CD4-positive, alpha-beta T cell treated with Interferon gamma for 1 hour (primary cell): Measurements from ENCODE around the gene KCNJ16.
"Not testable (repeated sequence)": the region's sequence is repeated elsewhere in the genome, so short reads cannot be mapped to it uniquely, and the experiment has no call there.

ENCODE experiments used
- DNase-seq: peaks from one replicate; pipeline ENCODE4 v3.0.0-alpha.2; 2020

KCNJ16 gene

DNA sequence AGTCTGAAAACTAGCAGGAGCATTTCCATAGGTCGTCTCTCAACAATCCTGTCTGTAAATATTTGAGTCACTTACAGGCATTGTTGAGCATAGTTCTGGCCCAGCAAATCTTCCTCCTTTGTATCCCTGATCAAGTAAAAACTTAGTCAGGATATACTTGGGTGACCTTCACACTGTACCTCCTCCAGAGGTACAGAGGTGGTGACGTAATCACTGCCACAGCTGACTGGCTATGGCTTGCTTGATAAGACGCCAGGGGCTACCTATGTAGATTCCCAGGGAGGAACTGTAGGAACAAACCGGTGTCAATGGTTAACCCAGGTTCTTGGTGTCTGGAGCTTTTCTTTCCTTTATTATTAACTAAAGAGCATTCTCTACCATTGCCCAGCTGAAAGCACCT is at the start of gene KCNJ16:
Gene KCNJ16 (plus strand): TSS at position 270 of the 400 bp plus-strand sequence. CDS start 56,863 bp downstream, outside the sequence.
- DNase-seq, result no peak

DNA sequence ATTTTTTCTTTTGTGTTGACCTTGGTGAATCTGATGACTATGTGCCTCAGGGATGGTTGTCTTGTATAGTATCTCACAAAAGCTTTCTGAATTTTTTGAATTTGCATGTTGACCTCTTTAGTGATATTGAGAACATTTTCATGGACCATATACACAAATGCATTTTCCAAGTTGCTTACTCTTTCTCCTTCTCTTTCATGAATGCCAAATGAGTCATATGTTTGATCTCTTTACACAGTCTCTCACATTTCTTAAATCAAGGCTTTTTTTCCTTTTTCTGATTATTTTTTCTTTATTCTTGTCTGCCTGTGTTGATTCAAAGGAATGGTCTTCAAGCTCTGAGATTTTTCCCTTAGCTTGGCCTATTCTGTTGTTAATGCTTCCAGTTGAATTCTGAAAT is 46.6 kb upstream of the KCNJ16 start:
- no peak for DNase-seq

DNA sequence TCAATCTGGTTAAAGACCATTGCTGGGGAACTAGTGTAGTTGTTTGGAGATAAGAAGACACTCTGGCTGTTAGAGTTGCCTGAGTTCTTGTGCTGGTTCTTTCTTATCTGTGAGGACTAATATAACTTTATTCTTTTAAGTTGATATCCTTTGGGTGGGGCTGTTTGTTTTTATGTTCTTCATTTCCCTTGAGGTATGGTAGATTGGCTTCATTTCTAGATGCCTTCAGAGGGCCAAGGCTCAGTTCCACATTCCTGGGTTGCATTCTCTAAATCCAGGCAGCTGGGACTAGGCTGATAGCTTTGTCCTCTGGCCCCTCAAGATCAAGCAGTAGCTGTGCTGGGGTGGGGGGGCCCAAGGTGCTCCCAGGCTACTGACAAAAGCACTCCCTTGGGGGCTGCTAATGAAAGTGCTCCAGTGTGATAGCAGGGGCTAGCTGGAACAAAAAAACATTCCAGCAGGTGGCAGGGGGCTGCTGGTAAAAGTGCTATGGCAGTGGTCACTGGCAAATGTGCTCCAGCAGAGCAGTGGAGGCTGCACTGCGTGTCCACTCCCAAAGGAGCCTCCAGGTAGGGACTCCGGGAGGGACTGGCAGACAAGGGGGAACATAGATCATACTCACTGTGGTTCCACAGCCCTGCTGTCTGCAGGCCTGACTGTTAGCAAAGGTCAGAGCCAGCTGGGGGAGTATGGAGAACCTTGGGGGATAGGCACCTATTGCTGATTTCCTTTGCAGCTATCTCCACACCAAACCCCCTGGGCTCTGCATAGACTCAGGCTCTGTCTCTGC is 45.9 kb upstream of the KCNJ16 start:
- no peak for DNase-seq

DNA sequence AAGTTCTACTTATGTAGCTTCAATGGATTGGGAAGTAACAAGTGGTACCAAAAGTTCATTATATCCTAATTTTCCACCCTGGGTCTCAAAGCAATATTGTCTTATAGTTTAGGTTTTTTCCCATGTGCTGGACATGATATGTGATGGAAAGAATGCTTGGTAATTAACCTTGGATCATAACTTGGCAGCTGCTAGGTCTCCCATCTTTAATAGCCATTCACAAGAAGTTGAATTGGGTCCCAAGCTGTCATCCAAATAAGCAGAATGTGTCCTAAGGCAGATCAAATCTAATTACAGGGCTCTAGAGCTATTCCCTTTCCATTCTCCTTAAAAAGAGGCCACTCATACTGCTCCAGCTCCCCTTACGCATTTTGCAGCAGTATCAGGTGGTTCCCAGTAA is 44.7 kb upstream of the KCNJ16 start:
- DNase-seq, result no peak

DNA sequence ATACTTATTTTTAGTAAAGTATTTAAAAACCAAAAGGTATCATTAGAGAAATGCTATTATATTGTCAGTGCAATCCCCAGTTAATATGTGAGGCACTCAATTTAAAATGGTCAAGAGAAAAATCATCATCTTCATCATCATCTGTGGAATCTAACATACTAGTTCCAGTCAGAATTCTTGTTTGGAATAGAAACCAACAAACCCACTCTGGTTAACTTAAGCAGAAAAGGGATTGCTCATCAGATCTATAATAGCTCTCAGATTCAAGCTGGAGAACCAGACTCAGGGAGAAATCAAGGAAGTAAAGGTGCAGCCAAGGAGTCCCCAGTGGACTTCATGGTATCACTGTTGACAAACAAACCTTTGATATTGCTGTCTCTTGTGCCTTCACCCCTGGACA is 43.7 kb upstream of the KCNJ16 start:
- no peak for DNase-seq

DNA sequence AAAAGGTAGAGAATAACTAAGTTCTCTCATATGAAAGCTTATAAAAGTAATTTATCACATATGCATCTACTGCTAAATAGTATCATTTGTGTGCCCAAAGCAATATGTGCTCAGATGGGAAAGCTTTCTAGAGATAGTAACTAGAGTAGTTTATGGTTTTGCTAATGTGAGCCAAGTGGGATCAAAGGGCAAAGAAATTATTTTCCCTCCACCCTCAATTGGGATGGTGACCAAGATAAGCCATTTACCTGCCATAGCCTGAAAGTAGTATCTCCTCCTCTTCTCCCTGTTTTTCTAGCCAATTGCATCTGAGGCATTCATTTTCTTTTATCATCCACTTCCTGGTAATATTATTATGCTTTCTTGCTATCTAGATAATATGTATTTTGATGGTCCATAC is 41.9 kb upstream of the KCNJ16 start:
- no peak for DNase-seq

DNA sequence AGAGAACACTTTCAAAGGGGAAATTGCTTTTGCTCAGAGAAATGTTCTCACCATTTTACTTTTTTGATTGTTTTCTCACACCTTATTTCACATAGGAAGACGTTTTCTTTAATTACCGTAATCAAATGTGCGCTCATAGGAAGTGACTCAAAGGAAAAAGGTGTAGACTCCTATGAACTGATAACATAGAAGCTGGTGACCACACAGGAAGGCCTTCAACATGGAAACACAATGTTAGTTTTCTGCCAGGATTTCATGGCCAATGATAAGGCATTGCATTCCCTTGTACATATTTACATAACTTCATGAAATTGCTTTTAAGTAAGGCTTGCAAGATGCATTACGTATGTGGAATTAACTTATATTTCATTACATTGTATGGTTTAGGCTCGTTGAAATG is 40.9 kb upstream of the KCNJ16 start:
- no peak for DNase-seq

DNA sequence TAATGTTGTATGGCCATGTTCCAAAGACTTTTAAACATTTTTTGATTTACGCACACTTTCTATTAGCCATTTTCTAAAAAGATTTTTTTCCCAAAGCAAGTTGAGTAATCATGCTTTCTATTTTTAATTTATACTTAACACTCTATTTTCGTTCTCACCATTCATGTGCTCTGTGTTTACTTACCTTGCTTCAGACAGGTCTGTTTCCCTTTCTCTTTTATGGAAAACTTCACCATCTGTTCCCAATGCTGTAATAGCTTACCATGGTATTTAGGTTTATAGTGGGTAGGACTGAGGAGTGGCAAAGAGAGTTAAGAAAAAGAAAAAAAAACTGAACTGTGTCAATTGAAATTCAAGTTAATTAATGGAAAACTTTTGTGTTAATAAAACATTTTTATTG is 37.5 kb upstream of the KCNJ16 start:
- DNase-seq, result no peak

DNA sequence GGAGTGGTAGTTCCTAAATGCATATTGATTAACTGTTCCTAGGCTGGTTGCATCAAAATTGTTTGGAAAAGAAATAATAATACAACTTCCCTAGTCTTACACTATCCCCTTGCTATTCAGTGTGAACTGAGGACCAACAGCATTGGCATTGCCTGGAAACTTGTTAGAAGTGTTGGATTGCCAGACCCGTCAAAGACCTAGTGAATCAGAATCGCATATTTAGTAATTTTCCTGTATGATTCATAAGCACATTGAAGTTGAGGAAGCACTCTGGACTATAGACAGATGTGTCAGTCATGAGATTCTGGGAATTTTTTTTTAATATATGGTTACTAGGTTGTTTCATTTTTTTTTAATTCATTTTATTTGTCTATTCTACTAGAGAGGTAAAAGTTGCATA is 34.7 kb upstream of the KCNJ16 start:
- DNase-seq, result no peak

DNA sequence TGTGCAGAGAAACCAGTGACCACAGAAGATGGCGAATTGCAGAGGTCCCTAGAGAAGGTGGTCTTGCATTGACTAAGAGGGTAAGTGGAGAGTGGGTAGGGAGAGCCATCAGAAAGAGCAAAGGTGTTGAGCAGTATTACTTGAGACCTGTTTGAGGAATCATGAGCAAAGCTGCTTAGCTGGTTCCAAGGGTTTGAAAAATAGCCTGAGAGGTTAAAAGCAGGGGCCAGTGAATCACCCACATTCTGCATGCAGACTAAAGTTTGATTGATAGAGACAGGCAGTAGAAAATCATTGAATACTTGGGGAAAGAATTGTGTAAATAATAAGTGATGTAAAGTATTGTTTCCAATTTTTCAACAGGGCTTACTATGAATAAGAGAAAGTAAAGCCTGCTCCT is 34.0 kb upstream of the KCNJ16 start:
- no peak for DNase-seq

DNA sequence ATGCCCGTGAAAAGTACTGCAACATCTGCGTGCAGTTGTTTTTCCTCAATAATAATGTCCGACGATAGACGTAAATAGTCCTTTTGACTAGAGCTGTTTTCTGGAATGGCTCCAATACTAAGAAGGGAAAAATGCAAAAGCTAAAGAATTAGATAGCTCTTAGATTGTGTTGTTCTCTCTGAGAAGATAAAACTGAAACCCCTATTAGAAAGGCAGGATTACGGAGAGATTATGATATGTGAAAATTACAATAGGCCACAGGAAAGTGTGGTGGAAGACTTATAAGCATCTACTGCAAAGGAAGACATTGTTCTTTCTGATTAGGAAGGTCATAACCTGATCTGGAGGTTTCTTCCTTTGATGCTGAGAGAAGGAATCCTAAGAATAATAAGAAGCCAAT is 33.5 kb upstream of the KCNJ16 start:
- no peak for DNase-seq

DNA sequence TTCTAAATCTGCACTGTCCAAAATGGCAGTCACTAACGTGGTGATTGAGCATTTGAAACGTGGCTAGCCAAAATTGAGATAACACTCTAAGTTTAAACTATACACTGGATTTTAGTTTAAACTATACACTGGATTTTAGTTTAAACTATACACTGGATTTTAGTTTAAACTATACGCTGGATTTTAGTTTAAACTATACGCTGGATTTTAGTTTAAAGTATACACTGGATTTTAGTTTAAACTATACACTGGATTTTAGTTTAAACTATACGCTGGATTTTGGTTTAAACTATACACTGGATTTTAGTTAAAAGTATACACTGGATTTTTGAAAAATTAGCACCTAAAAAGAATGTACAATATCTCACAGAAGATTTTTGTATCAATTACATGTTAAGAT is 29.2 kb upstream of the KCNJ16 start:
- not testable (repeated sequence) for DNase-seq

DNA sequence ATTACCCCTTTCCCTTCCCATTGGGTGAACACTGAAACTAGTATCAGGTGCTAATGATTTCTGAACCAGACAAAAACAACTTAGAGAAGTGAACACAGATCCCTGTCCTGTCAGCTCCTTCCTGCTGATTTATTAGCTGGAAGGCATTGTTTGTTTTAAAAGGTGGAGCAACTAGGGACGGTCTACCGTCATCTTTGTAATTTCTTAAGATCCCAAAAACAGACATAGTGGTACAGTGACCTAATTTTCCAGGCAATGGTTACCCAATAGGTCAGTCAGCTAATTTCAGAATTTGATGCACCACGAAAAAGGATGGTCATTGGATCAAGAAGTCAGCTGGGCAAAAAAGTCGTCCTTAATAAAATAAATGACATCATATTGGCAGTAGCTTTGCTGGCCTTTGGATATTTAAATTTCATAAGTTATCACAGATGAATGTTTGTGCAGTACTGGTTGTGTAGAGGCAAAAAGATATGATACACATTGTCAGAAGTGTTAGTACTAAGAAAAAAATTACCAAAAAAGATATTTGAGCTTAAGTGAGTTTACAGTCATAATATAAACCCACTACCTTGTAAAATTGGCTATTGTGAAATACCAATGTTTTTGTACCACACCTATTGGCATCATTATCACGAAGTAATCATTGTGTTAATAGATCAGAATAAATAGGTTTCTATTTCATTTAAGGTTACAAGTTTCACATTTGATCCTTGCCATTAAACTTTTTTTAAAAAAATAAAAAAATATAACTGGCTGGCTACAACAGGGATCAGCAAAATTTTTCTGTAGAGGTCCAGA is 27.2 kb upstream of the KCNJ16 start:
- no peak for DNase-seq

DNA sequence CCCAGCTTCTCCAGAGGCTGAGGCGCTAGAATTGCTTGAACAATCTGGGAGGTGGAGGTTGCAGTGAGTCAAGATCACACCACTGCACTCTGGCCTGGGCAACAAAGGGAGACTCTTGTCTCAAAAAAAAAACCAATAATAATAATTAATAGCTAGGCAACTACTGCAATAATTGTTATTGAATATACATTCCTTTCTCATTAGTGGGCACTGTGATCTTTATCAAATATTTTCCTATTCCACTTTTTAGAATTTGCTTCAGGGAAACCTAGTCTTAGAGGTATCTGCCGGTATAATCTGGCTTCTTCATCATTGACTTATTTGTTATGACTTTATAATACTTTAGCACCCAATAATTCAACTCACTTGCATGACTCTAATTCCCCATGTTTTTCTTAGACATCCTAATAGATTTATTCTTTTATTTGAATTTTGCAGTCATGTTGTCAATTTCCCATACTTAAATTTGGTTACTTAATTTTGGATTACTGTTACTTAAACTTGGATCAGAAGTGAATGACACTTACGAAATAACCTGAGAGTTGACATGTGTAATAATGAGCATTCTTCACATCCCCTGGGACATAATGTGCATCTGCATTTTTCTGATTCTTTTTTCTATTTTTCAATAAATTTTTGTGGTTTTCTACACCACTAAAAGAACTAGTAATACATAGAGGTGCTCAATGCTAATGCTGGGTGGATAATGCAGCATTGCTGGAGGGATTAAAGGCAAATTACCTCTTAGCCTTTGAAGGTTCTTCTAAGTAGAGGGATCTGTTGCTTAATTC is 25.0 kb upstream of the KCNJ16 start:
- no peak for DNase-seq

DNA sequence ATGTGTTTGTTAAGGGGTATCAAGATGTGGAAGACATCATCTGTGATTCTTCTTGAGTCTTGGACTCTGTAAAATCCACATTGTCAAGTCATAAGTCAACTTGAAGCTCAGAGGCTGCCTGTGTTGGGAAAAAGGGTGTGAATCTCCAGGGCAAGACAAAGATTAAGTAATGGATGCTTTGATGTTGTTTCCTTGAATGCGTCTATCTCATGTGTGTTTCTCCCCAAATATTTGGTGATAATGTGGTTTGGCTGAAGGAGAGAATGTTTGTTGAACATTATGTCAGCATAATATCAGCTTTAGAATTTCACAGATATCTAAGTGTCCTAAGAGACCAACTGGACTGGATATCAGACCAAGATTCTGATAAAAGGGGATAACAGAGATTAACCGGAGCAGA is 24.1 kb upstream of the KCNJ16 start:
- DNase-seq, result no peak

DNA sequence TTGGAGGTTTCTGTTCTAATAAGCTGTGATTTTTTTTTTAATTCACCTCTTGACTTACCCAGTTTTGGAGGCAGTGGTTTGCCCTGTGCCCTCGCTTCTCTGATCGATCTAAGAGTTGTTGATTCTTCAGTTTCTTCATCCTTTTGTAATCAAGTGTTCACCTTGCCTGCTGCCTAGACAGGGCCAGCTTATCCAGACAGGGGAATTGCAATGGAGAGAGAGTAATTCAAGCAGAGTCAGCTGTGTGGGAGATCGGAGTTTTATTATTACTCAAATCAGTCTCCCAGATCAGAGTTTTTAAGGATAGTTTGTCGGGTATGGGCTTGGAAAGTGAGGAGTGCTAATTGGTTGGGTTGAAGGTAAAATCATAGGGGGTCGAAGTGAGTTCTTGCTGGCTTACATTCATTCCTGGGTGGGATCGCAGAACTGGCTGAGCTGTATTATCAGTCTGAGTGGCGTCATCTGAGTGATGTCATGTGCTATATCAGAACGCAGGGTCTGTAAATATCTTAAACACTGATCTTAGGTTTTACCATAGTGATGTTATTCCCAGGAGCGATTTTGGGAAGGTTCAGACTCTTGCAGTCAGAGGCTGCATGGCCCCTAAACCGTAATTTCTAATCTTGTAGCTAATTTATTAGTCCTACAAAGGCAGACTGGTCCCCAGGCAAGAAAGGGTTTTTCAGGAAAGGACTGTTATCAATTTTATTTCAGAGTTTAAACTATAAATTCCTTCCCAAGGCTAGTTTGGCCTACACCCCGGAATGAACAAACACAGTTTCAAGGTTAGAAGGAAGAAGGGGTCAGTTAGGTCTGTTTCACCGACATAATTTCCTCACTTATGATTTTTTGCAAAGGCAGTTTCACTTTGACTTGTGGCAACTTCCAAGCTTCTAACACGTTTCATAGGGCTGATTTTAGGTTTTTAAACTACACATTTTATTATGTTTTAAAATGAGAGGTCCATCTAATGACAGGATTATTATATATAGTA is 21.5 kb upstream of the KCNJ16 start:
- DNase-seq, result no peak

DNA sequence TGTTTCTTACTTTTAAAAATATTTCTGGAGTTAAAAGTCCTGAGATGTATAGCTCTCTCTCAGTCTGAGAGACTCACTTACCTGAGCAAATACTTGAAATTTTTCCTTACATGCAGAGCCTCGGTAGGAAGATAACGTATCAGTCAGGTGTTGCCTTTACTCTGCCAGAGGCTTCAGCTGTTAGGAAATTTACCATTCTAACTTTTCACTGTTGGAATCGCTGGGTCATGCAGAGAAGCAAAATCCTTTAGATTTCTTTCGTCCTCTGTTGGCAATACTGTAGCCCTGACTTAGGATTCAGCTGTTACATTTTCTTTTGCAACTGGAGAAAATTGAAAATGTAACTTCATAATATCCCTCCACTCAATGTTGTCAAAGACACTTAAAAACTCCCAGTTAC is 20.0 kb upstream of the KCNJ16 start:
- no peak for DNase-seq

DNA sequence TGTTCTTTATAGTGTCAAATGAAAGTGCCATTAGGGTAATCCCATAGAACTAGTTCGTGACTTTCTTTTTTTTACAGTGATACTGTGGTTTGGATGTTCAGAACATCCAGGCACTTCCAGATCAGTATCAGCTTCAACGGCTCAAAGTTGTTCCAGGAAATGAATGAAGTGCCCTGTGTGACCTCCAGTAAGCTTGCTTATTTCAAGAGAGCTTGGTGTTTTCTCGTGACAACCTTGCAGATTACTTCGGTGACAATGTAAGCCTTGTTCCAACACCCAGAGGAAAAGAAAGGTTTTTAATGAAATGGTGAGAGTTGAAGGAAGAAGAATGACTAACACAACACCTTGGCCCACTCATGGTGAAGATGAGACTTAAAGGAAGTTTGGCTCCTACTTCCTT is 16.0 kb upstream of the KCNJ16 start:
- no peak for DNase-seq

DNA sequence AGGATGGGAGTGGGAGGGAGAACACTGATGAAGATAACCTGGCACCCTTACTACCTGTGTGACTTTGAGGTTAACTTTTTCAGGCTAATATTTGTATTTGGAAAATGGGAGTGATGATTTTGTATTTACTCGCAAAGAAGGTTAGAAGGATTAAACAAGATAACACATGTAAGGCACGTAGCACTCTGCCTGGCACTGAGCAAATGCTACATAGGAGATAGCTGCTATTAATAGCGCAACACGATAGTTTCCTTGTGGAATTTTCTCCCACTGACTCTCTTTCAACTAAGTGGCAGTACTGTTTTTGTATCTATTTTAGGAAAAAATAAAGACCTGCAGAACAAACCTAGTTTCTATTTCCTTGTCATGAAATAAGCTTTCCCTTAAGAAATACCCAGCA is 15.4 kb upstream of the KCNJ16 start:
- DNase-seq, result no peak

DNA sequence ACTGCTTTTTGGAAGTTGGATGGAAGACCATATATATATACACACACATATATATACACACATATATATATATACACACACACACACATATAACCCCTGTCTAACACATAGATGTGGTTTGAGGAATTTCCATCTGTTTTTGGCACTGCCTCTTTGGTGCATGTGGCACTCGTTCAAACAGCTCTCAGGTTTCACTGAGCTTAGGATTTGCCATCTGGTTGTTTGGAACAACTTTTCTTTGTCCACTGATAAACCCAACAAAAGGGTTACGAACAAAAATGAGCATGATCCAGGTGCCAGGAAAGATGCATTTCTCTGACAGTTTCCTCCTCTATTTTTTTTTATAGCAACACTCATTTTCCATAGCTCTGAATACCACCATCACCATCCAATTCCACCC is 14.6 kb upstream of the KCNJ16 start:
- DNase-seq, result no peak

DNA sequence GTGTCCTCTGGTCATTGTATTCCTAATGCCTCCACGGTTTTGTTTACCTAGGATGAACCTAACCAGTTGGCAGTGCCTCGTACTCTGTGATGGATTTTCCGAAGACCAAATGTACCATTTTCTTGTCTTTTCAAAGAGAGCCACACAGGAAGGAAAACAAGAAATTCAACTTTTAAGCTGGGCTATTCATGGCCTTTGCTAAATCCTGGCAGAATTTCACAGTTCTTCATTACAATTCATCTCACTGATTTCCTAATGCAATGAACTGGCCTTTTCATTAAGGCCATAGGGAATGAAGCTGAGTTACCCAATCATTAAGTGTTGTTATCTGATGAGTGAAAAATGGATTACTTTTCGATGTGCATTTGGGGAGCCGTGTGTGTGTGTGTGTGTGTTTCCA is 7.9 kb upstream of the KCNJ16 start:
- no peak for DNase-seq

DNA sequence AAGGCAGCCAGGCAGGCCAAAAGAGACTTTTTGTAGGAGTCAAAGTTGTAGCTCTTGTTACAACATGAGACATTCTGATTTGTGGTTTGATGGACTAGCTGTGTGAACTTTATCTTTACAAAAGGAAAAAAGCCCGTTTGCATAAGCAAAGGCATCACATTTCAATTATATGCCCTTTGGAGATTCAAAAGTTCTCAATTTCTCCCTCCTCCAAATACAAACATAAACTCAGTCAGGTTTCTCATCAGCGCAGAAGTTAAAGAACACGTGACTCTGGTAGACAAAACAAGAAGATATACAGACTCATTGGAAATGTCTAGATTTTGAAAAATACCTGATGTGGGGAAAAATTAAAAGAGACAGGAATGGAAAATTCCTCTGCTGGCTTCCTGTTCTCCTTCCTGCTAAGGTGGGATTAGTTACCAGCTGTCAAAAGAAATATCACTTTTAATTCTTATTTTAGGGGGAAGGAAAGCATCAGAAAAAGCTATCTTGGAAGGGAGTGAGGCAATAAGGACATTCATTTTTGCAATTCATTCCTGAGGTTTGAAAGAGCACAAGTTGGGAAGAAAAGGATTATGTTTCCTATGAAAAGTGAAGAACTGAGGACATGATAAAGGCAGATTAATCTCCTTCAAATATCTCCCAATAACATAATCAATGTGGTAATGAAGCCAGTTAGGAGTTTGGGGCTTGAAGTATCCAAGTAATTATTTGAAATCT is 4.6 kb upstream of the KCNJ16 start:
- no peak for DNase-seq
